ENCODE measurements around the gene CCP110. TPM values are rescaled to one million over a fixed set of nuclear protein-coding genes. Genes with fewer than 3 reads are reported as not detected.

CCP110 gene
- polyA plus RNA-seq, 1 donor (not counting 4 experiments of a cell fraction or from before 2014, with no cell fraction given) = 5.5 TPM

DNA sequence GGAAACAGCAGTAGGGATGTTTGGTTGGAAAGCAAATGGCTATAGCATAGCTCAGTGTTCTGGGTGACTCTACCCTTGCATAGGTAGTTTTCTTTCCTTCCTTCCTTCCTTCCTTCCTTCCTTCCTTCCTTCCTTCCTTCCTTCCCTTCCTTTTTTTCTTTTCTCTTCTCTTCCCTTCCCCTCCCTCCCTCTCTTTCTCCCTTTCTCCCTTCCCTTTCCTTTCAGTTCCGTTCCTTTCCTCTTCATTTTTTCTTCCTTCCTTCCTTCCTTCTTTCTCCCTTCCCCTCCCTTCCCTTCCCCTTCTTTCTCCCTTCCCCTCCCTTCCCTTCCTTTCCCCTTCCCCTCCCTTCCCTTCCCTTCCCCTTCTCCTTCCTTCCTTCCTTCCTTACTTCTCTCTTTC is 33.1 kb upstream of the CCP110 start:
- no peak overlapping the region for H3K27ac ChIP-seq (ENCODE audit: control insufficient read depth, insufficient read depth, low read length)
- dilution Hi-C loops (cut with MboI; ENCODE audit: extremely low pct_ligation_motif_present, low sequenced_read_pairs) = no loop called here
- no peaks in the 10 kb centered on the region for H3K27me3 ChIP-seq (ENCODE audit: control insufficient read depth, extremely low read depth, insufficient read depth, low read length)

DNA sequence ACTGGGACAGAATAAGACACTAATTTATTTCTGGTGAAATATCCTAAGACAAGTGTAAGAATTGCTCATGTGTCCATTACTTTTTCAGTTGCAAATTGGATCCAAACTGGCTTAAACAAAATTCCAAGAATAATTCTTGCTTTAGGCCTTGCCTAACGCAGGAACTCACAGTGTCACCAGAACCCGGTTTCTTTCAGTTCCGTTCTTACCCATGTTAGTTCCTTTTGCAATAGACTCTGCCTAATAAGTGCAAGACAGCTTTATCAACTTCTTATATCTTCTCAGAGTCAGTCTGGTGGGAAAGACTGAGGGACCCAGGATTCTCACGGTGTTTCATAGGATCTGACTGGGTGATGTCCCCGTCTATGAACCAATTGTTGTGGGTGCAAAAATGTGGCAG is 26.6 kb upstream of the CCP110 start:
- Histone ChIP-seq H3K27me3 (ENCODE audit: control insufficient read depth, extremely low read depth, insufficient read depth, low read length) (no peaks in the 10 kb centered on the region), H3K79me2 (ENCODE audit: control insufficient read depth, insufficient read depth, low read length) (no peaks in the 10 kb centered on the region), H3K27ac (ENCODE audit: control insufficient read depth, insufficient read depth, low read length) (no peak overlapping the region), H2AFZ (ENCODE audit: control insufficient read depth, low read length) (no peak overlapping the region), H3K9ac (ENCODE audit: control insufficient read depth, extremely low read depth, insufficient read depth, low read length) (no peak overlapping the region), H3K4me1 (ENCODE audit: control insufficient read depth, extremely low read depth, insufficient read depth, low read length) (peaks cover 6% of the 10 kb centered on the region), H3K9me3 (ENCODE audit: control insufficient read depth, low read depth, low read length) (no peaks in the 10 kb centered on the region), H3K4me2 (ENCODE audit: control insufficient read depth, extremely low read depth, insufficient read depth, low read depth, low read length) (no peak overlapping the region), H4K20me1 (ENCODE audit: control insufficient read depth, extremely low read depth, insufficient read depth, low read length) (no peaks in the 10 kb centered on the region), H3K36me3 (ENCODE audit: control insufficient read depth in 2 of 2, extremely low read depth in 1 of 2, insufficient read depth in 2 of 2, low read length in 2 of 2) (peaks cover 2 to 4% of the 10 kb centered on the region in 2 experiments), H3K9me1 (ENCODE audit: control insufficient read depth, extremely low read depth, insufficient read depth, low read length) (no peaks in the 10 kb centered on the region), H3K4me3 (ENCODE audit: control insufficient read depth in 2 of 3, extremely low read depth in 1 of 3, insufficient read depth in 2 of 3, low read depth in 1 of 3, low read length in 3 of 3) (no peak overlapping the region)
- no peak for DNase-seq (ENCODE audit: low read depth, low spot score)
- no peak for TF ChIP-seq CTCF (optimal IDR thresholded peaks at IDR 0.05 in 1 of 3, IDR thresholded peaks at IDR 0.05 in 1 of 3, conservative IDR thresholded peaks at IDR 0.05 in 1 of 3; ENCODE audit: extremely low read depth in 1 of 3, insufficient read depth in 2 of 3, low read length in 3 of 3)
- TF ChIP-seq EZH2 (IDR thresholded peaks at IDR 0.05; ENCODE audit: low read length) = no peak
- dilution Hi-C loops (cut with MboI; ENCODE audit: extremely low pct_ligation_motif_present, low sequenced_read_pairs) = no loop called here
- FAIRE-seq = no peak

More for the DNA sequence above, 33.1 kb upstream of the CCP110 start:
- H3K36me3 ChIP-seq (ENCODE audit: control insufficient read depth in 2 of 2, extremely low read depth in 1 of 2, insufficient read depth in 2 of 2, low read length in 2 of 2) = no peaks in the 10 kb centered on the region
- H3K9ac ChIP-seq (ENCODE audit: control insufficient read depth, extremely low read depth, insufficient read depth, low read length) = no peak overlapping the region
- H3K4me2 ChIP-seq (ENCODE audit: control insufficient read depth, extremely low read depth, insufficient read depth, low read depth, low read length) = no peak overlapping the region
- H3K4me1 ChIP-seq (ENCODE audit: control insufficient read depth, extremely low read depth, insufficient read depth, low read length) = no peaks in the 10 kb centered on the region
- TF ChIP-seq EZH2 (IDR thresholded peaks at IDR 0.05; ENCODE audit: low read length) = no peak
- no peak for TF ChIP-seq CTCF (optimal IDR thresholded peaks at IDR 0.05 in 1 of 3, IDR thresholded peaks at IDR 0.05 in 1 of 3, conservative IDR thresholded peaks at IDR 0.05 in 1 of 3; ENCODE audit: extremely low read depth in 1 of 3, insufficient read depth in 2 of 3, low read length in 3 of 3)
- H3K9me1 ChIP-seq (ENCODE audit: control insufficient read depth, extremely low read depth, insufficient read depth, low read length) = no peaks in the 10 kb centered on the region
- no peak overlapping the region for H3K4me3 ChIP-seq (ENCODE audit: control insufficient read depth in 2 of 3, extremely low read depth in 1 of 3, insufficient read depth in 2 of 3, low read depth in 1 of 3, low read length in 3 of 3)
- no peaks in the 10 kb centered on the region for H3K79me2 ChIP-seq (ENCODE audit: control insufficient read depth, insufficient read depth, low read length)
- FAIRE-seq = no peak
- H2AFZ ChIP-seq (ENCODE audit: control insufficient read depth, low read length) = no peak overlapping the region
- DNase-seq (ENCODE audit: low read depth, low spot score) = no peak
- no peaks in the 10 kb centered on the region for H4K20me1 ChIP-seq (ENCODE audit: control insufficient read depth, extremely low read depth, insufficient read depth, low read length)
- no peaks in the 10 kb centered on the region for H3K9me3 ChIP-seq (ENCODE audit: control insufficient read depth, low read depth, low read length)
